Nucleus accumbens (tissue), 56 donors: ENCODE data around the gene ACTG1.

Experiments
- DNase-seq, 56 donors: peaks; one replicate each; lab custom pipeline; 2025; lab: John Stamatoyannopoulos, UW

ACTG1 gene

DNA sequence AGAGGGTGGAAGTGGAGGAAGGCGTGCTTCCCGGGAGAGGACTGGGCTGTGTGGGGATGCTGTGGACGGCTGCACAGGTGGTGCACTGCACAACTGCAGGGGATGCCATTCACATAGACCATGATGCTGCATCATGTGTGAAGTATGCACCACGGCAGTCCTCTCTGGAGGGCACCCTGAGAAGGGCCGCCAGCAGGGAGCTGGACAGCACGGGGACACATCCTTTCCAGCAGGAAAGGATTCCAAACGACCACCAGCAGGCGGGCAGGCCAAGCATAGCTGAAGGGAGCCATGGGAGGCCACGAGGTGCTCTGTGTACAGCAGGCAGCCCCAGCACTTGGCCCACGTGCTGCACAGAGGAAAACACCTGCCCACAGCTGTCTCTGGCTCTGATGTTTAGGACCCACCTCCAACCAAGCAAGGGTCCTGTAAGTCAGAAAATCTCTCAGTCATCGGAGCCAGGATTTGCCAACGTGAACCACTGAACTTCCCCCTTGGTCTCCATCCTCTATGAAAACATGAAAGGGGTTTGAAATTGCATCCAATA, 10.1 kb downstream of the ACTG1 start:
- DNase-seq = no peak

DNA sequence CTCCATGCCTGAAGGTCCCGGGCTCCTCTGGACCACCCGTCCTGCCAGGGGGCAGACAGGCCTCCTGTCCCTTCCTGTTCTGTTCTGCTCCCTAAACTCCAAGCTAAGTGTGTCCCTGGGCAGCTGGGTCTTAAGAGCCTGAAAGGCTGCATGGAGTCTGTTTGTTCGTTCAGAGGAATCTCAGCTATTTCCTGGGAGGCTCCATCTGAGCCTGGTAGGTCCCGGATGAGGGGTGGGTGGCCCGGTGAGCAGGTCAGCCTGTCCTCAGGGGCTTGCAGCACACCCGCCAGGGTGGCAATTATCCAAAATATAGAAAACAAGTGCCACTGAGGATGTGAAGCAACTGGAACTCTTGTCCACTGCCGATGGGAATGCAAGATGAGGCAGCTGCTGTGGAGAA, 12.6 kb downstream of the ACTG1 start:
- DNase-seq = no peak

DNA sequence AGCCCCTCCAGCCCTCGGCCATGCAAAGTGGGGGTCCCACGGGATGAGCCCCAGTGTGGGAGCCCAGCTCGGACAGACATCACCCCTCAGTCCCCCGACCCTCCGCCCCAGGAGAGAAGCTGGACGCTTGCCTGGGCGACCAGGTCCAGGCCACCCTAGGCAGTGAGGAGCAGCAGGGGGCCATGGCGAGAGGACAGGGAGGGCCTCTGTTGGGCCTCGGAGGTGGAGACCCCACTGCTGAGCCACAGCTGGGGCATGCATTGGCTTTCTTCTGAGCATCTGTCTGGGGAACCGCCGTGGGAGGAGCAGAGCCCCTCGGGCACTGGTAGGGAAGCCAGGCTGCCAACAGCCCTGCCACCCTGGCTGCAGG, 13.0 kb downstream of the ACTG1 start:
- DNase-seq = no peak

DNA sequence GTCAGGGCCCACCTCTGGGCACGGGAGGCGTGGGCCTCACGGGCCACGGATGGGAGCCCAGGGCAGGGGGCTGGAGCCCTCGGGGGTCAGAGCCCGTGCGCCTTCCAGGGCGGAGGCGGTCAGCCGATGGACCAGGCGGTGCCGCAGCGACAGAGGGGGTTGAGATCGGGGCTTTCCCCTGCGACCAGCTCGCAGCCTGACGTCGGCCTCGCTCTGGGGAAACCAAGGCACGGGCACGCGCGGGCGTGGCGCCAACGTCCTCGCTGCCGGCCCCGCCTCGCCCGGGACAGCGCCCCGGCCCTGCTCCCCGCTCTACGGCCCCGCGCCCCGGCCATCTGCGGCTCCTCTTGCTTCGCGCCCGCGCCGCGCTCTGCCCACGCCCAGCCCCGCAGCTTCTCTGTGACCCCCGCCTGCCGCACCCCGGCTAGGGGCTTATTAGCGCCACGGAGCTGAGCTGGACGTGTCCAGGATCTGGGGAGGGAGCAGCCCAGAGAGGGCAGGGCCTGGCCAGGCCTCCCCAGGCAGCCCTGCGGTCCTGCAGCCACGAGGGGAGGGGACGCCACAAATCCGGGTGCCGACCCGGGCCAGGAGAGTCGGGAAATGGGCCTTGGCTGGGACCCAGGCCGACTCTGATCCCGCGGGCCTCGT, 13.5 kb downstream of the ACTG1 start:
- no peak for DNase-seq

DNA sequence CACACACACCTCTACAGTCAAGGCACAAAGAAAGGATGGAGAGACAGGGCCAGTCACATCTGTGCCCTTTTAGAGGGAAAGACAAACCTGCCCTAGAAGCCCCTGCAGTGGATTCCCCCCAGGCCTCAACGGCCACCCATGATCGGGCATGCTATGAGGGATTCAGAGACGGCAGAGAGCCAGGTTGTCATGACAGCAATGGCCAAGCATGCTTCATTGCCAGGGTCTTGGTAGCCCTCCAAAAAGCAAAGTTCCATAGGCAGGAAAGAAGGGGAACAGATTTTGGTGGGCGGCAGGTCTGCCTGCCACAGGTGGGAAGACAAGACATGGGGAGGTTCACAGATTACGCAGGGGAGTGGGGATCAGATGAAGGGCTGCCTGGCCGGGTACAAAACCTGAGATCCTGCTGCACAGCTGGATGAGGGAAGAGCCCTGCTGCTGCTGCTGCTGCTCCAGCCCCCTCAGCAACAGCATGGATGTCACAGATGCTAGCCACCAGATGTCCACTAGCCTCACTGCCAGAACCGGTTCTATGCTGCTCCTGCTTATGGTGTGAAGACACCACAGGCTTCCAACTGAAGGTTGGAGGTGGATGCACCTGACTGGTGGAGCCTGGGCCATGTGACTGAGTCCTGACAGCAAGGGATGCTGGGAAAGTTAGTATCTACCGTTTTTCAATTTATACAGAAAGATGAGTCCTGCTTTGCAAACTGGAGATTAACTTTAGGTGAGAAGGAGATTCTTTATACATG, 17.8 kb downstream of the ACTG1 start:
- peak in 31 of 56 donors; percentile 20 to 85 (median 55) for DNase-seq

DNA sequence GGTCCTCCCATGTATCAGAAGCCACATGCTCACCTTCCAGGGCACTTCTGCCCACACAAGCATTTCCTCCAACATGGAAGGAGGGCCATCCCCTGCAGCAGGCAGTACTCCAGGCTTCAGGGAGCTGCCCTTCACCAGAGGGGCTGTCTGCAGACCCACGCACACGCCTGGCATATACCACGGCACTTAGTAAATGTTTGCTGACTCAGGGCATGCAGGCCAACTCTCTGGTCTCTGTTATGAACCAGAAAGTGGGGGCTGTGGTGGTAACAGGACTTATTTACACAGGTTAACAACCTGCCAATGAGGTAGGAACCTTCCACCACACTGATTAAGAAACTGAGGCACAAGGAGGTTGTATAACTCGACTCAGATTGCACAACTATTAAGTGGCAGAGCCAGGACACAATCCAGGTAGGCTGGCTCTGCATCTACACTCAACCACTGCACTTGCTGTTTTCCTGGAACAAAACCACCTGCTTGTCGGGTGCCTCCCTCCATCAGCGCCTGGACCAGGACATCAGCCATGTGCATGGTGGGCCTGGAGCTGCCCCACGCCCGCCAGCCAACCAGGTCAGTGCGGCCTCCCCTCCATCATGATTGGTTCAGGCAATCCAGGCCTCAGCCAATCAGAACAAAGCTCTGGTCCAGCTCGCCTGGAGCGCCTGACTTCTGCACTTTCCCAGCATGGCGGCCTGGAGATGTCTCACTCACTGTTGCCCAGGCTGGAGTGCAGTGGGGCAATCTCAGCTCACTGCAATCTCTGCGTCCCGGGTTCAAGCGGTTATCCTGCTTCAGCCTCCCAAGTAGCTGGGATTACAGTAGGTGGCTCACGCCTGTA, 19.2 kb downstream of the ACTG1 start:
- DNase-seq = no peak

DNA sequence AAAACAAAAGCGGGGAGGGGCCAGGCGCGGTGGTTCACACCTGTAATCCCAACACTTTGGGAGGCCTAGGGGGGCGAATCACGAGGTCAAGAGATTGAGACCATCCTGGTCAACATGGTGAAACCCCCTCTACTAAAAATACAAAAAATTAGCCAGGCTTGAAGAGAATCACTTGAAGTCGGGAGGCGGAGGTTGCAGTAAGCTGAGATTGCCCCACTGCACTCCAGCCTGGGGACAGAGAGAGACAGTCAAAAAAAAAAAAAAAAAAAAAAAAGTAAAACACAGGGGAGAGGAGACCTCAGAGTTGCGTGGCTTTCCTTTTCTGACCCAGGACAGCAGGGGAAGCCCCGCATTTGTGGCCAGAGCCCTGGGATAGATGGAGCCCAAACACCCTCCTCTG, 19.9 kb downstream of the ACTG1 start:
- no peak for DNase-seq

DNA sequence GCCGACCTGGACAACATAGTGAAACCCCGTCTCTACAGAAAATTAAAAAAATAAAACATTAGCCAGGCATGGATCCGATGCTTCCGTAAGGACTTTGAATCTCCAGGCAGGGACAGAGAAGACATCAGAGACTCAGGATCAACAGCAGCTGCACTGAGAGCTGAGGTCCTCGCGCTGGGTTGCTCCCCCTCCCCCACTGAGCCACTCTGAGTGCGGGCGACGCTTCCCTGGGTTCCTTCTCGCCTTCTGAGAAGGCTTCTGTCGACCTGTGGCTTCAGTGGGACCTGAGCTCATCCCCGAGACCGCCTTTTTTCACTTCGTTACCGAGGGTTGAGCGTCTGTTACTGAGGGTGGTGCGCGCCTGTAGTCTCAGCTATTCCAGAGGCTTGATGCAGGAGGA, 20.4 kb downstream of the ACTG1 start:
- DNase-seq = no peak

DNA sequence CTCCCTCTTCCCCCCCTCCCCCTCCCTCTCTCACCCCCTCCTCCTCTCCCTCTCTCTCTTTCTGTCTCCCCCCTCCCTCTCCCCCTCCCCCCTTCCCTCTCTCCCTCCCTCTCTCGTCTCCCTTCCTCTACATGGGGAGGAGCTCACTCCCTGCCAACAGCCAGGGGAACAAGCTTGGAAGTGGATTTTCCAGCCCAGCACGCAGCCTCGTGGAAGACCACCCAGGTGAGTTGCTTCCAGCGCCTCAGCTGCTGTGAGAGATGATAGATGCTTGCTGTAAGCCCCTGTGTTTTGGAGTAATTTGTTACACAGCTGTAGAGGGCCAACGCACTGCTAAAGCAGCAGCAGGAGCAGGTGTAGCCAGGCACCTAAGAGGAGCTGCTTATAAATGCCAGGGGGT, 20.8 kb downstream of the ACTG1 start:
- DNase-seq = no peak

DNA sequence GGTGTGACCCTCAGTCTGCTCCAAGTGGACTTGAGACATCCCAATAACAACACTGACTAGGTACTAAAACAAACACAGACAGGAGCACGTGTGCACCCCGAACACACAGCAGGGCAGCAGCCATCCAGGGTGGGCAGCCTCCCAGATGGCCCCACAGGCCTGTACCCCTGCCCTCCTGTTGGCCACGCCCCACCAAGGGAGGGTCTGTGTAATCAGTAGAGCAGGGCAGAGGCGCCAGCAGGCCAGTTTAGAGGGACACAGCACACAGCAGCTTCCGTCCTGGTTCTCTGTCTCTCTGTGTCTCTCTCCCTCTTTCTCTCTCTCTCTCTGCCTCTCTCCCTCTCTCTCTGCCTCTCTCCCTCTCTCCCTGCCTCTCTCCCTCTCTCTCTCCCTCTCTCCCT, 21.4 kb downstream of the ACTG1 start:
- DNase-seq = no peak

DNA sequence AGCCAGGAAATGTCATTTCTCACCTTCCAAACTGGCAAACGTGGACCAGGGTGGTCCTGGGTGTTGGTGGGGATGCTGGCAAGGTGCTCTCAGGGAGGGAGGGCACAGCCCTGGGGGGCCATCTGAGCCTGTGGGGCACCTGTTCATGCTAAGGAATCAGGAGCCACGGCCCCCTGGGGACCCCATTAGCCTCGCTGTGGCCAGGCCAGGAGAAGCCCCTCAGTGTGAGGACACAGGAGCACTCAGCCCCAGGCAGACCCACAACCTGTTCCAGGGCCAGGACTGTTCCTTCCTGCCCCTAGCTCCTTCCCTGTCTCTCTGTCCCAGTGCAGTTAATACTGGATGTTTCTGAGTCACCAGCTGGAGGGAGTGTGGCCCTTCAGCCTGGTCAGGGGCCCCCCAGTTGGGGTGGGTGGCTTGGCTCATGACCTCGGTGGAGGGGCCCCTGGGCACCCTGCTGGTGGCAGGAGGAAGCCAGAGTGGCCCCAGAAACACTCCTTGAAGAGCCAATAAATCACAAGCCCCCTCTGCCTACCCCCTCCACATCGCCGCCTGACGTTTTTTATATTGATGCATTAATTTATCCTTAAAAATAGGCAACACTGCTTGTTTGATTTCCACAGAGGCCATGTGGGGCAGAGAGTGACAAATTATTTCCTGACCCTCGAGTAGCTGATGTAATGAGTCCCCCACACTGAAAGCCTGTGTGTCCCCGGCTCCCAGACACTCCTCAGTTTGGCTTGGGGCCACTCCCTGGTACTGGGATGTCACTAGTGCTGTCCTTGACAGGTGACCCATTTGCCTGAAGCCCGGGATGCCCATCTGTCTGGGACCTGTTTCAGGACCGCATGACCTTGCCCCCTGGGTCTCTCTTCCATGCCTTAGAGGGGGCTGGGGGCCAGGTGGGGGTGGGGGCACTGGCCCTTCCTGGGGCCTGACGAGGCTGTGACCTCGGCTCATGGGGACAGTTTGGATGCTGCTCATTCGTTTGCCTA, 22.3 kb downstream of the ACTG1 start:
- no peak for DNase-seq

DNA sequence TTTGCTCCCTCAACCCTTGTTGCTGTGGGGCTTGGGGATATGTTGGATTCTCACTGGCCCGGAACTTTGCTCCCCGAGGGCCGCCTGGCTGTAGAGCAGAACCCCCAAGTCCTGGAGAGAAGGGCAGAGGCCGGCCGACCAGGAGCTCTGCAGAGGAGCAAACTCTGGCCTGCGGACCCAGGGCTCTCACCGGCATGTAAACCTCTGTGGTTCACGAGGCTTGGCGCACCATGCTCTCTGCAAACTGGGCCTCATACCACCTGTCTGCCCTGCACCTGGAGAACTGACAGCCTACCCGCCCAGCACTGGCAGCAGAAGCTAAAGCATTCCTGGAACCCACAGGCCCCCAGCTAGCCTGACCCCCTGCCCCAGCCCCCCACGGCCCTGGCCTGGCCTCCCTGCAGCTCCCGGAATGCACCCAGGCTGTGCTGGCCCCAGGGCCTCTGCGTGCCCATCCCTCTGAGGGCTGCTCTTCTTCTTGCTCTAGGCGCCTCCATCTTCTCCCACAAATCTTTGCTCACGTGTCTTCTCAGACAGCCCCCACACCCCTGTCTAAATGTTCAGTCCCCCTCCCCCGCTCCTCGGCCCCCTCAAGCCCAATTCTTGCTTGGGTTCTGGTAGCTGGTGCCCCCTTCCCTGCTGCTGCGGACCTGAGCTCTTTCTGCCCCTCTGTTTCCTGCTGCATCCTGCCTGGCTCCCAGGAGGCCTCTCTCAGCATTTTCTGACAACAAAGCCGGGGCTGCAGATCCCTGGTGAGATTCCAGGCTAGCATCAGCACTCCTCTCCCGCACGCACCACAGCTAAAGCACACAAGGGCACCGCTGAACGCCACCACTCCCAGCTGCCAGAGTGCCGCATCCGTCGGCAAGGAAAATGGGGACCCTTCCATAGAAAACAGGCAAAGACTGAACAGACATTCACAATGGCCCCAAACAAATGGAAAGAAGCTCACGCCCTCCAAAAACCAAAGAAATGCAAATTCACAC, 23.3 kb downstream of the ACTG1 start:
- peak in 4 of 56 donors; percentile 31 to 58 (median 42) for DNase-seq

DNA sequence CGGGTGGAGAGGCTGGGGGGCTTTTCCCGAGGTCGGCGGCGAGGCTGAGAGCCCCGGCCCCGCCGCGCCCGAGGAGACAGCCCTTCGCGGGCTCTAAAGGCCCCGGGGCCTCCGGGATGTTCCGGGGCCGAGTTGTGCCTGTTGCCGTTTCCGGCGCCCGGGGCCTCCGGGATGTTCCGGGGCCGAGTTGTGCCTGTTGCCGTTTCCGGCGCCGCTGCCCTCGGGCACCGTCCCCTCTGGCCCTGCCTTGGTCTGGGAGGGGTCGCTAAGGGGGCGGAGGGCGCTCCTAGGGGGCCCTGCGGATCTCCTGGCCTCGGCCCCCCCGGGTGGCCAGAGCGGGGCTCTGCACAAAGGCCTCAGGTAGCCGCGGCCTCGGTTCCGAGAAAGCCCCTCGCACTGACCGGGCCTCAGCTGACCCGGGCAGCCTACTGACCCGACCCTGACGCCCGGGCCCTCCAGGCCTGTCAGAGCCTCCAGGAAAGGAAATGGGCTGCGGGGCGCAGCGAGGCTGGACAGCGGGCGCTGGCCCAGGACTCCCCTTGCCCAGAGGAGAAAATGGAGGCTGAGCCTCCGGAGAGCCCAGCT, 24.2 kb downstream of the ACTG1 start:
- DNase-seq = no peak

DNA sequence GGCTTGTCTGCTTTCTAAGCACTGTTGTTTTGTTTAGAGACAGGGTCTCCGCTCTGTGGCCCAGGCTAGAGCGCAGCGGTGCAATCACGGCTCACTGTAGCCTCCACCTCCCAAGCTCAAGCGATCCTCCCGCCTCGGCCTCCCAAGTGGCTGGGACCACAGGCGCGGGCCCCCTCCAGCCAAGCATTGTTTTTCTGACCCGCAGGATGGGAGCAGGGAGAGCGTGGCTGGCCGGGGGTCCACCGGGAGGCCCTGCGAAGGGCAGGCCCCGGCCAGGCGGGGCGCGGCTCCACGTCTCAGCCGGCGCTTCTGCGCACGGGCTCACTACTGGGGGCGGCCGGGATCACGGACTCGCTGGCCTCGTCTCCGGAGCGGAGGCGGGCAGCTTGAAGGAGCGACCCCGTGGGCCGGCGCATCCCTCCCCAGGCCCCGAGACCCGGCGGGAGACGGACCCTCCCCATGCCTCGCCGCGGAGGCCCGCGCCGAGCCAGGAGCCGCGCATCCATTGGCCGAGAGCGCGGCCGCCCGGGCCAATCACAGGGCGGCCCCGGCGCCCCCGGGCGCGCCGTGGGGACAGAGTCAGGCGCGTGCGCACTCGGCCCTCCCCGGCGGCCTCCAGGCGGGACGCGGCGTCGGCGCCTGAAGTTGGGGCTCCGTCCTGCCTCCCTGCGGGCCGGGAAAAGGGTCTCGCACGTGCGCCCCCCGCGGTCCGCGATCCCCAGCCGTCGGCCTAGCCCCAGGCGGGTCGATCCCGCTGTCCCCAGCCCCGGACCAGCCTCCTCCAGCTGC, 24.9 kb downstream of the ACTG1 start:
- DNase-seq = peak in 48 of 56 donors; percentile 18 to 85 (median 57)

DNA sequence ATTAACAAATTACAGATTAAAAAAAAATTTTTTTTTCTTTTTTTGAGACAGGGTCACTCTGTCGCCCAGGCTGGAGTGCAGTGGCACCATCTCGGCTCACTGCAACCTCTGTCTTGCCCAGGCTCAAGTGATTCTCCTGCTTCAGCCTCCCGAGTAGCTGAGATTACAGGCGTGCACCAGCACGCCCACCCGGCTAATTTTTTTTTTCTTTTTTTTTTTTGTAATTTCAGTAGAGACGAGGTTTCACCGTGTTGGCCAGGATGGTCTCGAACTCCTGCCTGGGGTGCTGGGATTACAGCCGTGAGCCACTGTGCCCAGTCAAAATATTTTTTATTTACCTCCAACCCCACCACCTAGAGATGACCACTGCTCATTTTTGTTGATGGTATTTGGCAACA, 25.5 kb downstream of the ACTG1 start:
- no peak for DNase-seq

DNA sequence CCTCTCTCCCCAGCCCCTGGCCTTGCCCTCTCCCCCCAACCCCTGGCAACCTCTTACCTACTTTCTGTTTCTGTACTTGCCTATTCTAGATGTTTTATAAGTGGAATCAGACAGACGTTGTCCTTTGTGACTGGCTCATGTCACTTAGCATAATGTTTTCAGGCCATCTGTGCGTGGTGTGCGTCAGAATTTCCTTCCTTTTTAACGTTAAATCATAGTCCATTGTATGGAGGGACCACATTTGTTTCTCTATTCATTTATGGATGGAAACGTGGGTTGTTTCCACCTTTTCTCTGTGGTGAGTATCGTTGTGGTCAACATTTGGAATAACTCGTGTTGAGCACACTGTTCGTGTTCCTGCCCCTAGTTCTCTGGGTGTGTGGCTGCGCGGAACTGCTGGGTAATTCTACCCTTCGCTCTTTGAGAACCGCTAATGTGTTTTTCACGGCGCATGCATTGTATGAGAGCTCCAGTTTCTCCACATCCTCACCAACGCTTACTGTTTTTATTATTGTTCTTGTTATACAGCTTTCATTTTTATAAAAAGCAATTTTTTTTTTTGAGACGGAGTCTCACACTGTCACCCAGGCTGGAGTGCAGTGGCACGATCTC, 26.3 kb downstream of the ACTG1 start:
- DNase-seq = no peak
